Stimulated activated CD4-positive, alpha-beta T cell treated with anti-CD3 and anti-CD28 coated beads, Interleukin-4, amount 100 ng/mL, for 1 hour (primary cell): Measurements from ENCODE around the gene BBX.
A peak's percentile ranks its signal among the peaks of the same experiment; 100 is the strongest.
"Not testable (repeated sequence)": the region's sequence is repeated elsewhere in the genome, so short reads cannot be mapped to it uniquely, and the experiment has no call there.

ENCODE experiments used
- DNase-seq: peaks from one replicate; pipeline ENCODE4 v3.0.0-alpha.2; 2020

BBX gene

GRCh38 chr3:107543666-107544065 is 20.9 kb downstream of the BBX start:
- no peak for DNase-seq

GRCh38 chr3:107545680-107546120 is 22.9 kb downstream of the BBX start:
- DNase-seq, result no peak

GRCh38 chr3:107548601-107549000 is 25.8 kb downstream of the BBX start:
- DNase-seq, result no peak

- no peak for DNase-seq
Observed at GRCh38 chr3:107555359-107555758, 32.6 kb downstream of the BBX start.

GRCh38 chr3:107557743-107558142 is 35.0 kb downstream of the BBX start:
- no peak for DNase-seq

GRCh38 chr3:107560166-107560565 is 37.4 kb downstream of the BBX start:
- DNase-seq, result no peak

- DNase-seq, result no peak
Observed at GRCh38 chr3:107561980-107562379, 39.2 kb downstream of the BBX start.

- no peak for DNase-seq
Observed at GRCh38 chr3:107562969-107563529, 40.3 kb downstream of the BBX start.

- not testable (repeated sequence) for DNase-seq
Observed at GRCh38 chr3:107565244-107565643, 42.5 kb downstream of the BBX start.

- DNase-seq, result not testable (repeated sequence)
Observed at GRCh38 chr3:107571089-107571488, 48.3 kb downstream of the BBX start.

- DNase-seq, result not testable (repeated sequence)
Observed at GRCh38 chr3:107571492-107571891, 48.7 kb downstream of the BBX start.

GRCh38 chr3:107574650-107575049 is 51.9 kb downstream of the BBX start:
- no peak for DNase-seq

GRCh38 chr3:107578091-107578490 is 55.3 kb downstream of the BBX start:
- no peak for DNase-seq

- no peak for DNase-seq
Observed at GRCh38 chr3:107578523-107578922, 55.8 kb downstream of the BBX start.

GRCh38 chr3:107579371-107579770 is 56.6 kb downstream of the BBX start:
- DNase-seq, result no peak

GRCh38 chr3:107581230-107581629 is 58.5 kb downstream of the BBX start:
- no peak for DNase-seq

GRCh38 chr3:107588217-107588616 is 65.5 kb downstream of the BBX start:
- no peak for DNase-seq

GRCh38 chr3:107589454-107589853 is 66.7 kb downstream of the BBX start:
- DNase-seq, result no peak

- DNase-seq, result no peak
Observed at GRCh38 chr3:107590786-107591185, 68.0 kb downstream of the BBX start.

- DNase-seq, result no peak
Observed at GRCh38 chr3:107592073-107592472, 69.3 kb downstream of the BBX start.

- DNase-seq, result no peak
Observed at GRCh38 chr3:107594870-107595269, 72.1 kb downstream of the BBX start.

GRCh38 chr3:107596639-107597038 is 73.9 kb downstream of the BBX start:
- DNase-seq, result no peak

GRCh38 chr3:107598926-107599771 is 76.4 kb downstream of the BBX start:
- DNase-seq, result peak; percentile 28

GRCh38 chr3:107599772-107600145 is 77.0 kb downstream of the BBX start:
- no peak for DNase-seq

- DNase-seq, result no peak
Observed at GRCh38 chr3:107600780-107601179, 78.0 kb downstream of the BBX start.
